ENCODE measurements around the gene PXN.
"Not testable (repeated sequence)": the region's sequence is repeated elsewhere in the genome, so short reads cannot be mapped to it uniquely, and the experiment has no call there.

The PXN gene

DNA sequence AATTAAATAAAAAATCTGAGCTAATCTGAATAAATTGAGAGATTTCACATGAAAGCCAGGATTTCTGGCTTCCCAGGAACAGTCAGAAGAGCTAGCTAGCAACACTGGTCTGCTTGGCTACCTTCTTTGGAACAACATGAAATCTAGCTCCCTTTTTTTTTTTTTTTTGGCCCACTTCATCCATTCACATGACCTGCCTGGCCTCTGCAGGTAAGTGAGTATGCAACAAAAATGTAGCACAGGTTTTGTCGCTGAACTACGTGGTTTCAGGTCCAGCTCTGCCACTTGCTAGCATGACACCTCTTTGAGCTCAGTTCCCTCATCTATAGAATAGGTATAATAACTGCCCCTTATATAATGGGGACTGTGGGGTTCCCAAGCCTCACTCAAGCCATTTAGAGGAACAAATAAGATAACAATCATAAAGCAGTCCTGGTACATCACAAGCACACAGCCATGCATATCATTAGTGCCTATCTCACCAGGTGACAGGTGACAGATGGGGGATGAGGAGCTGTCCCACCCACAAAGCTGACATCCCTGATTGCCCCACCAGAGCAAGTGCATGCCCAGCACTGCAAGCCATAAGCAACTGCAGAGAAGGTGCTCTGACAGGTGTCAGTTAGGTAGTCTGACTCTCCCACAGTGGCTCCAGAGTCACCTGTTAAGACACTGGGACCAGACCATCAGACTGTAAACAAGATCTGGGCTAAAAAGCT, 25.6 kb downstream of the PXN start:
- CTCF ChIA-PET: interaction anchor here (1.2 to 25.2 kb wide), 4 partner anchors 8 to 22 kb away, joined by 3 to 412 read pairs (median 149); partner anchors contain the start of gene PXN
- POLR2A ChIA-PET: interaction anchor here (0.6 to 1.4 kb wide), 4 partner anchors 12 to 52 kb away, joined by 3 to 5 read pairs (median 4); partner anchors contain the start of genes RNU4-2 and RPLP0

DNA sequence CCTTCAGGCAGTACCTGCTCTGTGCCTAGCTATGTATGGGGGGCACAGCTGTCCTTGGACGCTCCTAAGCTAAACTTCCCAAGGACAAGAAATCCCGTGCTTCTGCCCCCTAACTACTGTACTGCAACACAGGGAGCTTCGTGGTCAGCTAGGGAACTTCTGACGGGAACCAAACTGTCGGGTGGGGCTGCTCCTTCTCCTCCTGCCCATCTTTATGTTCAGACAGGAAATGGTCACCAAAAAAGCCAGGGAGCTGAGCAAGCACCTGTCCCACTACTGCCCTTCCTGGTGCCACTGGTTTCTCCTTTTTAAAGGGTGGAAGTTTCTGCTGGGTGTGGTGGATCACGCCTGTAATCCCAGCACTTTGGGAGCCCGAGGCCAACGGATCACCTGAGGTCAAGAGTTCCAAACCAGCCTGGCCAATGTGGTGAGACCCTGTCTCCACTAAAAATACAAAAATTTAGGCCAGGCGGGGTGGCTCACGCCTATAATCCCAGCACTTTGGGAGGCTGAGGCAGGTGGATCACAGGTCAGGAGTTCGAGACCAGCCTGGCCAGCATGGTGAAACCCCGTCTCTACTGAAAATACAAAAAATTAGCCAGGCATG, 26.6 kb downstream of the PXN start:
- POLR2A ChIA-PET: interaction anchor here (0.6 to 5.2 kb wide), 7 partner anchors 11 to 53 kb away, joined by 3 to 59 read pairs (median 5); partner anchors contain the start of genes PXN, RNU4-1, RNU4-2 and RPLP0
- no peak overlapping the region for H3K4me3 ChIP-seq (ENCODE audit: low read depth, low read length)
- no peak for DNase-seq (ENCODE audit: low read depth, low spot score)
- TF ChIP-seq, protein P1, sequence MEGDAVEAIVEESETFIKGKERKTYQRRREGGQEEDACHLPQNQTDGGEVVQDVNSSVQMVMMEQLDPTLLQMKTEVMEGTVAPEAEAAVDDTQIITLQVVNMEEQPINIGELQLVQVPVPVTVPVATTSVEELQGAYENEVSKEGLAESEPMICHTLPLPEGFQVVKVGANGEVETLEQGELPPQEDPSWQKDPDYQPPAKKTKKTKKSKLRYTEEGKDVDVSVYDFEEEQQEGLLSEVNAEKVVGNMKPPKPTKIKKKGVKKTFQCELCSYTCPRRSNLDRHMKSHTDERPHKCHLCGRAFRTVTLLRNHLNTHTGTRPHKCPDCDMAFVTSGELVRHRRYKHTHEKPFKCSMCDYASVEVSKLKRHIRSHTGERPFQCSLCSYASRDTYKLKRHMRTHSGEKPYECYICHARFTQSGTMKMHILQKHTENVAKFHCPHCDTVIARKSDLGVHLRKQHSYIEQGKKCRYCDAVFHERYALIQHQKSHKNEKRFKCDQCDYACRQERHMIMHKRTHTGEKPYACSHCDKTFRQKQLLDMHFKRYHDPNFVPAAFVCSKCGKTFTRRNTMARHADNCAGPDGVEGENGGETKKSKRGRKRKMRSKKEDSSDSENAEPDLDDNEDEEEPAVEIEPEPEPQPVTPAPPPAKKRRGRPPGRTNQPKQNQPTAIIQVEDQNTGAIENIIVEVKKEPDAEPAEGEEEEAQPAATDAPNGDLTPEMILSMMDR (IDR thresholded peaks at IDR 0.05; ENCODE audit: insufficient read depth, low read length, missing control alignments): no peak
- CTCF ChIA-PET: interaction anchor here (6.2 to 25.2 kb wide), 3 partner anchors 9 to 23 kb away, joined by 123 to 412 read pairs (median 175); partner anchors contain the start of gene PXN

More for the DNA sequence above, 25.6 kb downstream of the PXN start:
- no peak for DNase-seq (ENCODE audit: low read depth, low spot score)
- no peak overlapping the region for H3K4me3 ChIP-seq (ENCODE audit: low read depth, low read length)
- TF ChIP-seq, protein P1 (IDR thresholded peaks at IDR 0.05; ENCODE audit: insufficient read depth, low read length, missing control alignments): no peak

DNA sequence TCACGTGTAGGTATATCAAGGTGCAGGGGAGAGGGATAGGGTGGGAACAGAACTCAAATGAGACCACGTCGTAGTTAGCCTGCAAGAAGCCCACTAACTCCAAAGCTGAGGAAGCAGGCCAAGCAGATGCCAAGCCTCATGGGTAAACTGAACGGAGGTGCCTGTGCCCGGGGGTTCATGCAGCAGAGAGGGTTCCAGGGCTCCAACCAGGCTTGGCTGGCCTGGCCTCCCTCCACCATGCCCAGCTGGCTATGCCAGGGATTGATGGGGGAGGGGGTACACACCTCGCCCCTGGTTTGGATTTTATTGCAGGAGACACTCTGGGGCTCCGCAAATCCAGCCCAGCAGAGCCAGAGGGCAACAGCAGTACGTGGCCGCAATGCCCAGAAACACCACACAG, 27.3 kb downstream of the PXN start:
- ChIA-PET POLR2A (interaction anchor here (1.3 to 5.2 kb wide), 7 partner anchors 10 to 54 kb away, joined by 3 to 59 read pairs (median 8); partner anchors contain the start of genes PXN, RNU4-1, RNU4-2 and RPLP0), CTCF (interaction anchor here (0.8 to 25.2 kb wide), 5 partner anchors 9 to 64 kb away, joined by 3 to 412 read pairs (median 123); partner anchors contain the start of genes PXN, RNU4-2 and SIRT4)
- TF ChIP-seq, protein P1 (IDR thresholded peaks at IDR 0.05; ENCODE audit: insufficient read depth, low read length, missing control alignments): no peak

DNA sequence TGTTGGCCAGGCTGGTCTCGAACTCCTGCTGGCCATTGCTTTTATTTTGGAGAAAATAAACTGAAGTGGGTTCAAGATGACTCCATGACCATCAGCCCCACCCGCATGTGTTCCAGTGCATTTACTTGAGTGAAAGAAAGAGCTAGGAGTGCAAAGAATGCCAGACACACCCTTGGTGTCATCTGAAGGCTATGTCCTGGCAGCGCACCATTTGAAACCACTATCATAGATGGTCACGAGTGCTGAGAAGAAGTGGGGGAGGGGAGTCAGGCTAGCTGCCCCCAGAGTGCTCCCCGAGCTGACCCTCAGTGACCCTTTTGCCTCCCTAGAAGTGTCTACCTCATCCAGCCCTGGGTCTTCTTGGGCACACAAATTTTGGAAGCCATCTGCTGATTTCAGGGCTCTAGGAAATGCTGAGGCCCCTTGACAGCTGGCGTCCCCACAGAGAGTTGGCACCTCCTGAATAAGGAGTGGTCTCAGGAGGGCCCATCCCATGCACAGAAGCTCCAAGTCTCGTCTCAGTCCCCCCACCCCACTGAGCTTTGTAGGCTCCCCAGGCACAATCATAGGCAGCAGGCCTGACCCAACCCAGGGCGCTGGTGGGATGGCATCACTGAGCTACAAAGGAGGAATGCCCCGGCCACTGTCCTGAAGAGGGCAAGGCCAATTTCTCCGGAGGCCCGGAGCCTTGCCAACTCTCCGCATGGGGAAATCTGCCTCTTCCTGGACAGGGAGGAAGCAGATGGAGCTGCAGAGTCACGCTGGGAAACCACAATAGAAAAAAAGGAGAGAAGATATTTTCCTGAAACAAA, 28.0 kb downstream of the PXN start:
- DNase-seq (ENCODE audit: low read depth, low spot score): no peak
- ChIA-PET CTCF (interaction anchor here (0.8 to 25.2 kb wide), 6 partner anchors 8 to 64 kb away, joined by 3 to 412 read pairs (median 63); partner anchors contain the start of genes PXN, RNU4-2, RPLP0 and SIRT4), POLR2A (interaction anchor here (1.0 to 5.2 kb wide), 9 partner anchors 9 to 54 kb away, joined by 3 to 59 read pairs (median 6); partner anchors contain the start of genes PXN, RNU4-1, RNU4-2 and RPLP0)
- no peak overlapping the region for H3K4me3 ChIP-seq (ENCODE audit: low read depth, low read length)
- TF ChIP-seq, protein P1 (IDR thresholded peaks at IDR 0.05; ENCODE audit: insufficient read depth, low read length, missing control alignments): no peak

More for the DNA sequence above, 27.3 kb downstream of the PXN start:
- DNase-seq (ENCODE audit: low read depth, low spot score): no peak
- no peak overlapping the region for H3K4me3 ChIP-seq (ENCODE audit: low read depth, low read length)

DNA sequence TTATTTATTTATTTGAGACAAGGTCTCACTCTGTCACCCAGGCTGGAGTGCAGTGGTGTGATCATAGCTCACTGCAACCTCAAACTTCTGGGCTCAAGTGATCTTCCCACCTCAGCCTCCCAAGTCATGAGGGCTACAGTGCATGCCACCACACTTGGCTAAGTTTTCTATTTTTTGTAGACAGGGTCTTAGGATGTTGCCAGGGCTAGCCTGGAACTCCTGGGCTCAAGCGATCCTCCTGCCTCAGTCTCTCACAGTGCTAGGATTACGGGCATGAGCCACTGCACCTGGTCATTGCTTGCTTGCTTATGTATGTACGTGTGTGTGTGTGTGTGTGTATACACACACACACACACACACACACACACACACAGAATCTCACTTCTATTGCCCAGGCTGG, 28.7 kb downstream of the PXN start:
- H3K4me3 ChIP-seq (ENCODE audit: low read depth, low read length); DNase-seq (ENCODE audit: low read depth, low spot score): not testable (repeated sequence)
- POLR2A ChIA-PET: interaction anchor here (1.0 to 5.2 kb wide), 7 partner anchors 8 to 55 kb away, joined by 4 to 59 read pairs (median 6); partner anchors contain the start of genes RNU4-1, RNU4-2 and RPLP0
- CTCF ChIA-PET: interaction anchor here (1.0 to 25.2 kb wide), 6 partner anchors 8 to 65 kb away, joined by 3 to 412 read pairs (median 63); partner anchors contain the start of genes PXN, RPLP0 and SIRT4
